Measurements from ENCODE around the gene SNX20. TPM values are rescaled to one million over a fixed set of nuclear protein-coding genes. Genes with fewer than 3 reads are reported as not detected.

Gene SNX20
- total RNA-seq, 1 donor from 2014 or later, result not detected

- Mint-ChIP-seq H3K36me3 (ENCODE audit: low read depth) (peaks cover 5% of the 10 kb centered on the region), H3K27me3 (ENCODE audit: low read depth) (peaks cover 4% of the 10 kb centered on the region), H3K4me3 (ENCODE audit: unreplicated experiment) (no peak overlapping the region), H3K27ac (ENCODE audit: unreplicated experiment) (no peak overlapping the region), H3K4me1 (ENCODE audit: low read depth) (no peaks in the 10 kb centered on the region), H3K9me3 (ENCODE audit: low read depth) (no peaks in the 10 kb centered on the region)
- DNase-seq (ENCODE audit: low spot score), result no peak
- no peak for TF ChIP-seq CTCF (IDR thresholded peaks at IDR 0.05)
Measured at GRCh38 chr16:50636753-50637374, 44.2 kb downstream of the SNX20 start.

DNA sequence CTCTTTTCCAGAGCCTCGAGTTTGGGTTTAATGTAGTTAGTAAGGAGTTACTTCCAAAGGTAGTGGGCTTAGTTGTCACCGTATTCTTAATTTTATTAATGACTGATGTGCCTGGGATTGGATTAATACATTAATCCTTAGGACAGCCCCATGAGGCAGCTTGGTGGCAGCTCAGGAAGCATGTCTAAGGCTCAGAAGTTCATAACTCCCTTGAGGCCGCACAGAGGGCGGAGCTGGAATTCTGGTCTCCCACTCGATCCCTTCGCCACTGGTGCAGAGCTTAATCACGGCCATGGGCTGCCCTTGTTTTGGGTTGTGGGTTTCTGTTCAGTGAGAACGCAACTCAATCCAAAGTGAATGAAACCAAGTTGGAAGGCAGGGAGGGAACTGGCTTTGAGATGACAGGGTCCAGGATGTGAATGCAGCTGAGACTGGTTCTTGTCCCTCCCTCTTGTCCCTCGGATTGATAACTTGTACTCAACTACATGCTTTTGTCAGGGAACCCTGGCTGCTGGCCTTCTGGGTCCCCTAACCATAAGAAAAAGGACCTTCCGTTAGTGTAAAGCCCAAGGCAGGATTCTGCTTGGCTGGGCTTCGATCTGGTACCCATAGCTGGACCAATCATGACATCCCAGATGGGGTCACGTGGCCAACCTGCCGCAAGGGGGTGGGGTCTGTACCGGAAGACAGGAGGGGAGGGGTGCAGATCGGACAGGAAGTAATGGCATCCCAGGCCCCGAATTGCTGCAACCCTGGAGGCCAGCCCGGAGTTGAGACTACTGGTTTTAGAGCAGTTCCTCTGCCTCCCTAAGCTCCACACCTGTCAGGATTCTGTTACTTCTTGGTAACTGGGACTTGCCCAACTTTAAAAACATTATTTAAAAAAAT, 45.4 kb downstream of the SNX20 start:
- H3K27ac Mint-ChIP-seq (ENCODE audit: unreplicated experiment), result no peak overlapping the region
- H3K9me3 Mint-ChIP-seq (ENCODE audit: low read depth), result no peaks in the 10 kb centered on the region
- peaks cover 6% of the 10 kb centered on the region for H3K27me3 Mint-ChIP-seq (ENCODE audit: low read depth)
- DNase-seq (ENCODE audit: low spot score), result no peak
- no peak for TF ChIP-seq CTCF (IDR thresholded peaks at IDR 0.05)
- H3K4me1 Mint-ChIP-seq (ENCODE audit: low read depth), result no peaks in the 10 kb centered on the region
- H3K36me3 Mint-ChIP-seq (ENCODE audit: low read depth), result peaks cover 5% of the 10 kb centered on the region
- no peak overlapping the region for H3K4me3 Mint-ChIP-seq (ENCODE audit: unreplicated experiment)

GRCh38 chr16:50634947-50635346, 46.2 kb downstream of the SNX20 start:
- TF ChIP-seq CTCF (IDR thresholded peaks at IDR 0.05), result no peak
- Mint-ChIP-seq H3K9me3 (ENCODE audit: low read depth) (no peaks in the 10 kb centered on the region), H3K4me3 (ENCODE audit: unreplicated experiment) (no peak overlapping the region), H3K4me1 (ENCODE audit: low read depth) (no peaks in the 10 kb centered on the region), H3K27ac (ENCODE audit: unreplicated experiment) (no peak overlapping the region), H3K27me3 (ENCODE audit: low read depth) (peaks cover 6% of the 10 kb centered on the region), H3K36me3 (ENCODE audit: low read depth) (peaks cover 5% of the 10 kb centered on the region)
- no peak for DNase-seq (ENCODE audit: low spot score)

DNA sequence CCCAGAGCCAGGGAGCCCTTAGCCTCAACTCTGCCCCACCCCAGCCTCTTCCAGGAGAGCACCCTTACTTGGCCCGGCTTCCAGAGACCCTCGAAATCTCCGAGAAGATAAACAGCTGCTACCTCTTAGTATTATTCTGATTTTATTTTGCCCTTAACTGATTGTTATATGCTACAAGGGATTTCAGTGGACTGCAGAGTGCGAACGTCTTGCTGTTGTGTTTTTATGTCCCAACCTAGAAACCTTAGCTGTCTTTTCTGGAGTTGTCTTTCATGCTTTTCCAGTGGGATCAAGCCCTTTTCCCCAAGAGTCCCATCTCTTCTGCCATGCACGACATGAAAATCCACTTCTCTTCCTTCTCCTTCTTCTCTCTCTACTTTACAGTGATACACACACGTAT, 47.0 kb downstream of the SNX20 start:
- H3K27me3 Mint-ChIP-seq (ENCODE audit: low read depth), result peaks cover 6% of the 10 kb centered on the region
- no peak overlapping the region for H3K4me3 Mint-ChIP-seq (ENCODE audit: unreplicated experiment)
- H3K9me3 Mint-ChIP-seq (ENCODE audit: low read depth), result no peaks in the 10 kb centered on the region
- no peak for DNase-seq (ENCODE audit: low spot score)
- no peaks in the 10 kb centered on the region for H3K4me1 Mint-ChIP-seq (ENCODE audit: low read depth)
- TF ChIP-seq CTCF (IDR thresholded peaks at IDR 0.05), result no peak
- no peak overlapping the region for H3K27ac Mint-ChIP-seq (ENCODE audit: unreplicated experiment)
- H3K36me3 Mint-ChIP-seq (ENCODE audit: low read depth), result peaks cover 7% of the 10 kb centered on the region

GRCh38 chr16:50632927-50633800, 47.9 kb downstream of the SNX20 start:
- peaks cover 7% of the 10 kb centered on the region for H3K36me3 Mint-ChIP-seq (ENCODE audit: low read depth)
- H3K9me3 Mint-ChIP-seq (ENCODE audit: low read depth), result no peaks in the 10 kb centered on the region
- no peak for DNase-seq (ENCODE audit: low spot score)
- TF ChIP-seq CTCF (IDR thresholded peaks at IDR 0.05), result no peak
- H3K4me3 Mint-ChIP-seq (ENCODE audit: unreplicated experiment), result no peak overlapping the region
- no peak overlapping the region for H3K27ac Mint-ChIP-seq (ENCODE audit: unreplicated experiment)
- H3K4me1 Mint-ChIP-seq (ENCODE audit: low read depth), result no peaks in the 10 kb centered on the region
- H3K27me3 Mint-ChIP-seq (ENCODE audit: low read depth), result peaks cover 6% of the 10 kb centered on the region

All from chondrocyte (in vitro differentiated cells).